ENCODE data around the gene MAN1A1.

The MAN1A1 gene

GRCh38 chr6:119233312-119233984 is 116.1 kb downstream of the MAN1A1 start:
- no peak for DNase-seq (ENCODE audit: low spot score)

GRCh38 chr6:119231394-119231793 is 118.2 kb downstream of the MAN1A1 start:
- DNase-seq (ENCODE audit: low spot score) = no peak

DNA sequence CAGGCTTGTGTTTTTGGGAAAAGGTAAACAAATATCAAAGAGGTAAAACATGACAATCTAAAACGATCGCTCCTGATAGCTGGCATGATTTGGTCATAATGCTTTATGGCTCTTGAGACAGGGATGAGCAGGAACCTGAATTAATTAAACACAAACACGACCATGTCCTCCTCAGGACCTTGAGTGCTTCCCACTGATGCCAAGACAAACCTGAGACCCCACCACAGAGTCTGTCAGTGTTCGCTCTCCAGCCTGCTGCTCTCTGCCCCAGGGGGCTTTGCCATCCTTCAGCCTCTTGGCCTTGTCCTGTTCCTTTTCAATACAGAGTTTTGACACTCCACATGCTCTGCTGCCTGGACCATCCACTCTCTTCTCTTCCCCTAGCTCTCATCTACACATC is 119.4 kb downstream of the MAN1A1 start:
- DNase-seq (ENCODE audit: low spot score) = no peak

DNA sequence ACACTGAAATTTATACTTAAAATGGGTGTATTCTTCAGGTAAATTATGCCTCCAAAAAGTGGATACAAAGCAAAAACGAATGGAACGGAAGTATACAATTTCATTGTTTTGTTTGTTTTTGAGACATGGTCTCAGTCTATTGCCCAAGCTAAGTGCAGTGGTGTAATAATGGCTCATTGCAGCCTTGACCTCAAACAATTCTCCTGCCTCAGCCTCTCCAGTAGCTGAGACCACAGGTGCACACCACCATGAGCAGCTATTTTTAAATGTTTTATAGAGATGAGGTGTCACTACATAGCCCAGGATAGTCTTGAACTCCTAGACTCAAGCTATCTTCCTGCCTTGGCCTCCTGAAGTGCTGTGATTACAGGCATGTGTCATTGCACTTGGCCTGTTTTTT is 122.2 kb downstream of the MAN1A1 start:
- no peak for DNase-seq (ENCODE audit: low spot score)

- DNase-seq (ENCODE audit: low spot score) = no peak
Observed at GRCh38 chr6:119226089-119226488, 123.5 kb downstream of the MAN1A1 start.

- no peak for DNase-seq (ENCODE audit: low spot score)
Observed at GRCh38 chr6:119224095-119224701, 125.4 kb downstream of the MAN1A1 start.

GRCh38 chr6:119220452-119220851 is 129.1 kb downstream of the MAN1A1 start:
- no peak for DNase-seq (ENCODE audit: low spot score)

DNA sequence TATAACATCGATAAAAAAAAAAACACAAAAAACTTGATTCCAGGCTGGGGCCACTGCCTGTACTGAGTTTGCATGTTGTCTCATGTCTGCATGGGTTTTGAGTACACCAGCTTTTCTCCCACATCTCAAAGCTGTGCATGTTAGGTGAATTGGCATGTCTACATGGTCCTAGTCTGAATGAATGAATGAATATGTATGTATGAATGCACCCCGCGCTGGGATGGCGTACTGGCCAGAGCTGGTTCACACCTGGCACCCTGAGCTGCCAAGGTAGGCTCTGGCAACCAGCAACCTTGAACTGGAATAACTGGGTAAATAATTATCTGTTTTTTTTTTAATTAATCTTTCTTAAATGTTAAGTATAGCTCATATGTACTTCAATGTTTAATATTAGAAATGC is 131.0 kb downstream of the MAN1A1 start:
- no peak for DNase-seq (ENCODE audit: low spot score)

GRCh38 chr6:119215885-119216590 is 133.5 kb downstream of the MAN1A1 start:
- DNase-seq (ENCODE audit: low spot score) = no peak

DNA sequence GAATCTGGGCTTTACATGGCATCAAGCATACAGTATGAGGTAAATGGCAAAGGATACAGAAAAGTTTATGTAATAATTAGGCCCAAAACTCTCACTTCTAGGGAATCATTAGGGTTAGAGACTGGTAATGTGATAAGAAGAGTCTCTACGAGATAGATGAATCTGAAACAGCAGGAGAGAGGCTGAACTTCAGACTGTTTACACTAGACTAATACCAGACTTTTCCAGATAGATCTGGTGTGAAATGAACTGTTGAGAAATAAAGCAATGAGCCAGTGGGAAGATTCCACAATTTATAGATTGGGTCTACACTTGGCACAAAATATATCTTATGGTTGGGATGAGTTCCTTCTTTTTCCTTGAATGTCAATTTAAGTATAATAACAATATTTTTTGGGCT is 134.3 kb downstream of the MAN1A1 start:
- no peak for DNase-seq (ENCODE audit: low spot score)

DNA sequence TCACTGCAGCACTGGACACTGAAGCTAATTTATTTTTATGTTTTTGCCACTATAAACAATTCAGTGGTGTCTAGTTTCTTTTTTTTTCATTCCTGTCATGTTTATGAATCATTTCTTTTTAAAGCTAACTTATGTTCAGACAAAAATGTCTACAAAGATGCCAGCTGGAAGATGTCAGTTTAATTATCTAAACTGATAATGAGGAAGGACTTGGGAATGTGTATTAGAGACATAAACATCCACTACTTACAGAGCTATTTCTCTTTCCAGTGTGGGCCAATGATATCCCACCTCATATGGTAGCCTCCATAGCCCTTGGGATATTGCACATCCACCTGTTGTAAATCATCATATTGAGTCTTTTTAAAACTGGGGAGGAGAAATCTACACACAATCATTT is 139.0 kb downstream of the MAN1A1 start:
- no peak for DNase-seq (ENCODE audit: low spot score)

DNA sequence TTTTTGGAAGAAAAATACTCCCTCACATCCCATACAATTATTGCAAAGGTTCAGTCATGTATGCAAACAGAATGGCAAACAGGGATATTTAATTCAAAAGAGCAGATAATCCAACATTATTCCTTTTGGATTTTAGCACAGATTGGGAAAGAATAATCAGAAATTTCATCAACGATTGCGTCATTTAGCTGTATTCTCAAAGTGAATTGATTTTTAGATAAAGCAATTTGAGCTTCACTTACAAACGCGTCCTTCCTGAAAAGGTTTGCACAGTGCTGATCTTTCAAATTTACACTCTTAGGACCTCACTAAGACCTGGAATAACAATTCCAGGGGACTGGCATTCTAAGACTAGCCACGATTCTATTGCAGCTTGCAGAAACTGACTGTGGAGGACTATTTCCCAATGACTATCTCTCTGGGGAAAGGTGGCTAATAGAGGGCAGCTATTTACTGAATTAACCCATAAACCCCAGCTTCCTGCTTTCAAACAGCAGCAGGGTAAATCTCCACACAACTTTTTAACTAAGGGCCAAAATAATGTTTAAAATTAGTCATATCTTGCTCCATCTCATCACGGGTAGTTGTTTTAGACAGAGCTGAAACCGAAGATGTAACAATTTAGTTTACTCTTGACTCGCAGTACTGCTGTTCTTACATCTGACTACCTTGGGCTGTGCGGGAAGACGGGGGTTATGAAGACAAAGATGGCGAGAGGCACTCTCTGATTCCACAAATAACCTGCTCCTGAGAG is 139.9 kb downstream of the MAN1A1 start:
- no peak for DNase-seq (ENCODE audit: low spot score)

DNA sequence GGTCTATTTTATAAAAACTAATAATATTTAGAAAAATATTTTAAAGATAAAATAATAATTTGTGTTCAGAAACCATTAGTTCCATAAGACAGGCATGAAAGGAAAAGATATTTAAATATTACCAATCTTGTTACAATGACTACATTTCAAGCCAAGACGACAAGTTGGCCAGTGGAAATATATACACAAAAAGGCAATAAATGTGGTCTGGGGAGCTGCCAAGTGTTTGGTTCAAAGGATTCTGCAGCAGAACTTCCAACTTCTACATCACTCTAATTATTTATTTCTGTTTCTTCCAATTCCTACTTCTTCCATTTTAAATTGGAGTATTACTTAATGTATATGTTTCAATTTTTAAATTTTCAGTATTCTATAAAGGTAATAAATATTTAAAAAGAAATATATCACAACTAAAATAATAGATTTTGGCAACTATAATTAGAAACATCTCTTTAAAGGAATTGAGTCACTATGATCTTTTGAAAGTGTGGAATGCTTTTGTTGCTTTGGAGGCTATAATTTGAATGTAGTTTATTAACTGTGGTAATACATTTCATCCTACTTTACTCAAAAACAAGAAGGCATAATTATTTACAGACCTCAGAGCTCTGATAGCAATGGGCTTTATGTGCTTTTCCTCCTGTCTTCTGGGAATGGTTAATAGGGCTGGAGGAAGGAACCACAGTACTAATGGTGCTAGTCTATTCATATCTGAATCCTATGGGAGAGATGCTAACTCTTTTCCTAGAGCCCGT is 141.4 kb downstream of the MAN1A1 start:
- no peak for DNase-seq (ENCODE audit: low spot score)

DNA sequence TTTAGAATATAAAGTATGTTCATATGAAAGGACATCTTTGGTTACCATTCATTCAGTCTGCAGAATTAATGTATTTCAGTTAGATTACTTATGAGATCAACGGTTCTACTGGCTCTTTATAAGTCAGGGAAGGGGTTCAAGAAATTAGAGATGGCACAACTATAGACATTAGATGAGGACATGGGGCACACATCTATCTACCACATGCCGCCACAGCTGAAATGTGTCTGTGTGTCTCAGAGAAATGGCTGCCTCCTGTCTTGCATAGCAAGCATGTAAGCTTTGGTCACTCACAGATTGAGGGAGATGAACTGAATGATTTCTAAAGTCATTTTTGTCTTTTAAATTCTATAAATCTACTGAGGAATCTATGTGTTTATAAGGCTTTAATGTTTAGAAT is 142.2 kb downstream of the MAN1A1 start:
- no peak for DNase-seq (ENCODE audit: low spot score)

GRCh38 chr6:119205911-119206618 is 143.5 kb downstream of the MAN1A1 start:
- DNase-seq (ENCODE audit: low spot score) = no peak

GRCh38 chr6:119204719-119205118 is 144.8 kb downstream of the MAN1A1 start:
- no peak for DNase-seq (ENCODE audit: low spot score)

GRCh38 chr6:119201480-119201879 is 148.1 kb downstream of the MAN1A1 start:
- no peak for DNase-seq (ENCODE audit: low spot score)

DNA sequence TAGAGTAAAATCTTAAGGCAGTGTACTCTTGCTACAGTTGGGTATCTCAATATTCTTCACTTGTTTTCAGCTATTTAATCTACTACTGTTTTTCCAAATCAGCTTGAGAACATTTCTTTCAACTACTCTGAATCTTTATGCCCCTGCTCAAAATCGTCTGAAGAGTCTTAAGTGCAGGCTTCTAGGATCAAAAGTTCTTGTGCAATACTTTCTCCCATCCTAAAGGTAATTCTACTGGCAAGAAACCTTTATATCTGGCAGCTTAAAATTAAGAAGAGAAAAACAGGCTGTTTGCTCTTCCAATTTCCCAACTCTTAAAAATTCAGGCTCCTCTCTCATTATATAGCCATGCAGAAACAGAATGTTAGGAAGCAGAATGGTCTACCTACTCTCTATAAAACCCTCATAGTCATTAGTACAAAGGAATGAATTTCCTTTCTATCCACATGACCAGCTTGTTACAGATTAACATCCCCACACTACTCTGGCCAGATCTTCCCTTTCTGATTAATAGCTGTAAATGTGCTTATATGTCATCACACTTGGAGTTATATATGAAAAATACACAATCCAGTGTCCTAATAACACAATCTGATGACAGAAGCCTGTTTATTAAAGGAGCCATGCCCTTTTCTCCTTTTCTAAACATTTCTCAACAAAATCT is 148.9 kb downstream of the MAN1A1 start:
- no peak for DNase-seq (ENCODE audit: low spot score)

DNA sequence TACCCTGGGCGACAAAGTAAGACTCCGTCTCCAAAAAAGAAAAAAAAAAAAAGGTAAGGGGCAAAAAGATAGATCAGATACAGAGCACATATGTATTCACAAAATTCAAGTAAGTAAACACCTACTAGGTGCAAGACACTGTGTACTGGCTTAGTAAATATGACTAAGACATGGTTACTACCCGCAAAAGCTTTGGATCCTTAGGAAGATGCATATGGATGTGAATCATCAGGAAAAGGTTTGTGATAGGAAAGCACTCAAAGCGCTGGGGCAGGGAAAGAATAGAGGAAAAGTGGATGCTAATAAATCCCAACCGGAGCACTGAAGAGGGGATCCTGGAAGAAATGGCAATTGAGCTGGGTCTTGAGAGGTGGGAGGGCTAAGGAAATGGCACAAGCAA is 152.3 kb downstream of the MAN1A1 start:
- no peak for DNase-seq (ENCODE audit: low spot score)

DNA sequence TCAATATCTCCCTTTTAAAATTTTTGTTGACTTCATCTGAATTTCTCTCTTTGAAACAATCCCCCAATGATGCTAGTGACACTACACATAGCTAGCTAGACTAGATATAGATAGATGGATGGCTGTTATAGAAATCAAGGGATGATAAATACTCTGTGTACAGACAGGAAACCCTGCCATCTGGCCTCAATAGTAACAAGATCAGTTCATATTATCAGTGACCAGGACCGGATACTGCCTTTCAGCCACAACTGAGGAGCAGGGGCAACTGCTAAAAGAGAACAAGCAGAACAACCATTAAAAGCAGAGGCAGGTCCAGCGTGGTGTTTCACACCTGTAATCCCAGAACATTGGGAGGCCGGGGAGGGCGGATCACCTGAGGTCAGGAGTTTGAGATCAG is 152.8 kb downstream of the MAN1A1 start:
- no peak for DNase-seq (ENCODE audit: low spot score)

DNA sequence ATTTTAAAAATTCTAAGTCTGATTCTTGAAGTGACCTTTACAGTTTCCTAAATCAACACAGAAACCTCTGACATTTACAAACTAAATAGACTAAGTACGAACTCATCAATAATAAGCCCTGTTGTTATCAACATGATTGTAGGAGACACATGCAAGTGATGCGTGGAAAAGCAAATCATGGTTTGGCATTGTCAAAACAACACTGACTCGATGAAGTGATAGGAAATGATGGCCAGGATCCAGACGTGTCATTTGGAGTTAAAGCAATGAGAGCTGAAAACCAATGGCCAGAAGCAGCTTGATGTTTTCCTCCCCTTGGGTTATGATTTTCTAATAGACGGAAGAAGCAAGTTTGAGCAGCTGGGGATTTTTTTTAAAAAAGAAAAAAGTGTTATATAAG is 153.7 kb downstream of the MAN1A1 start:
- DNase-seq (ENCODE audit: low spot score) = no peak
